ENCODE measurements around the gene MFRP.

MFRP gene

GRCh38 chr11:119338965-119339588, 7.4 kb downstream of the MFRP start:
- no peak overlapping the region for H3K4me3 ChIP-seq (ENCODE audit: low read depth, low read length)
- no peak for TF ChIP-seq CTCF (IDR thresholded peaks at IDR 0.05; ENCODE audit: borderline replicate concordance, insufficient read depth, low read depth, low read length)

- TF ChIP-seq CTCF (IDR thresholded peaks at IDR 0.05; ENCODE audit: borderline replicate concordance, insufficient read depth, low read depth, low read length) = peak; percentile 79
- H3K4me3 ChIP-seq (ENCODE audit: low read depth, low read length) = no peak overlapping the region
Observed at GRCh38 chr11:119338318-119338890, 8.1 kb downstream of the MFRP start.

GRCh38 chr11:119337581-119338317, 8.8 kb downstream of the MFRP start:
- no peak for TF ChIP-seq CTCF (IDR thresholded peaks at IDR 0.05; ENCODE audit: borderline replicate concordance, insufficient read depth, low read depth, low read length)
- no peak overlapping the region for H3K4me3 ChIP-seq (ENCODE audit: low read depth, low read length)

- TF ChIP-seq CTCF (IDR thresholded peaks at IDR 0.05; ENCODE audit: borderline replicate concordance, insufficient read depth, low read depth, low read length) = no peak
- no peak overlapping the region for H3K4me3 ChIP-seq (ENCODE audit: low read depth, low read length)
Observed at GRCh38 chr11:119336744-119337469, 9.6 kb downstream of the MFRP start.

- no peak overlapping the region for H3K4me3 ChIP-seq (ENCODE audit: low read depth, low read length)
- TF ChIP-seq CTCF (IDR thresholded peaks at IDR 0.05; ENCODE audit: borderline replicate concordance, insufficient read depth, low read depth, low read length) = no peak
Observed at GRCh38 chr11:119335655-119336543, 10.6 kb downstream of the MFRP start.

GRCh38 chr11:119335091-119335654, 11.3 kb downstream of the MFRP start:
- peak overlapping the region; percentile 75 for H3K4me3 ChIP-seq (ENCODE audit: low read depth, low read length)
- TF ChIP-seq CTCF (IDR thresholded peaks at IDR 0.05; ENCODE audit: borderline replicate concordance, insufficient read depth, low read depth, low read length) = no peak
